ENCODE results near the gene THEMIS2.
"Not testable (repeated sequence)": the region's sequence is repeated elsewhere in the genome, so short reads cannot be mapped to it uniquely, and the experiment has no call there.

THEMIS2 gene

GRCh38 chr1:27872059-27872801 is at the start of gene THEMIS2:
THEMIS2 (plus strand) TSS chr1:27872544; CDS start chr1:27872572, 28 bp downstream.
- Mint-ChIP-seq H3K9me3 (no peaks in the 10 kb centered on the region), H3K4me3 (peak within 1 kb of the TSS; percentile 81 to 86 (median 82)), H3K27me3 (ENCODE audit: low read depth) (peaks cover 15% of the 10 kb centered on the region), H3K4me1 (peaks cover 10% of the 10 kb centered on the region), H3K27ac (no peak within 1 kb of the TSS), H3K36me3 (ENCODE audit: low read depth) (no peaks in the 10 kb centered on the region)
- TF ChIP-seq CTCF (IDR thresholded peaks at IDR 0.05; ENCODE audit: unreplicated experiment in 3 of 3) = no peak

- H3K4me3 Mint-ChIP-seq = no peak overlapping the region
- TF ChIP-seq CTCF (IDR thresholded peaks at IDR 0.05; ENCODE audit: unreplicated experiment in 3 of 3) = no peak
- H3K27me3 Mint-ChIP-seq (ENCODE audit: low read depth) = no peaks in the 10 kb centered on the region
- peaks cover 15% of the 10 kb centered on the region for H3K36me3 Mint-ChIP-seq (ENCODE audit: low read depth)
- no peaks in the 10 kb centered on the region for H3K4me1 Mint-ChIP-seq
- no peak overlapping the region for H3K27ac Mint-ChIP-seq
- no peaks in the 10 kb centered on the region for H3K9me3 Mint-ChIP-seq
These were observed 48.6 kb upstream of the THEMIS2 start for GRCh38 chr1:27823784-27824183.

- Mint-ChIP-seq H3K9me3 (no peaks in the 10 kb centered on the region), H3K36me3 (ENCODE audit: low read depth) (peaks cover 12% of the 10 kb centered on the region), H3K27ac (no peak overlapping the region), H3K4me3 (no peak overlapping the region), H3K27me3 (ENCODE audit: low read depth) (no peaks in the 10 kb centered on the region), H3K4me1 (no peaks in the 10 kb centered on the region)
- no peak for TF ChIP-seq CTCF (IDR thresholded peaks at IDR 0.05; ENCODE audit: unreplicated experiment in 3 of 3)
These were observed 47.9 kb upstream of the THEMIS2 start for GRCh38 chr1:27824411-27824810.

GRCh38 chr1:27829339-27829960 is 42.9 kb upstream of the THEMIS2 start:
- peaks cover 15% of the 10 kb centered on the region for H3K4me1 Mint-ChIP-seq
- not testable (repeated sequence) for H3K9me3 Mint-ChIP-seq; H3K27me3 Mint-ChIP-seq (ENCODE audit: low read depth)
- H3K4me3 Mint-ChIP-seq = peak overlapping the region; percentile 69 to 96 (median 95)
- H3K27ac Mint-ChIP-seq = peak overlapping the region; percentile 98 to 99 (median 98)
- H3K36me3 Mint-ChIP-seq (ENCODE audit: low read depth) = peaks cover 12% of the 10 kb centered on the region

GRCh38 chr1:27830621-27831440 is 41.5 kb upstream of the THEMIS2 start, which contains the start of gene PPP1R8:
PPP1R8 (plus strand) TSS chr1:27830782; CDS start chr1:27830836, 54 bp downstream.
- H3K4me1 Mint-ChIP-seq = peaks cover 15% of the 10 kb centered on the region
- TF ChIP-seq CTCF (IDR thresholded peaks at IDR 0.05; ENCODE audit: unreplicated experiment in 3 of 3) = no peak
- no peaks in the 10 kb centered on the region for H3K9me3 Mint-ChIP-seq
- peaks cover 17% of the 10 kb centered on the region for H3K36me3 Mint-ChIP-seq (ENCODE audit: low read depth)
- peak within 1 kb of the TSS; percentile 98 to 99 (median 98) for H3K27ac Mint-ChIP-seq
- H3K27me3 Mint-ChIP-seq (ENCODE audit: low read depth) = no peaks in the 10 kb centered on the region
- H3K4me3 Mint-ChIP-seq = peak within 1 kb of the TSS; percentile 95 to 96 (median 95)

Data from nephron (organoid).